ENCODE results near the gene IZUMO2.

Gene IZUMO2

GRCh38 chr19:50198431-50199258, 35.6 kb upstream of the IZUMO2 start:
- in situ Hi-C loops (cut with MboI; ENCODE audit: low sequenced_read_pairs, unreplicated experiment), result no loop called here
- no peak for TF ChIP-seq CTCF (IDR thresholded peaks at IDR 0.05; ENCODE audit: borderline replicate concordance, control extremely low read depth, extremely low read depth, insufficient read depth, missing control alignments)
- DNase-seq (ENCODE audit: low spot score), result no peak

- in situ Hi-C loops (cut with MboI; ENCODE audit: low sequenced_read_pairs, unreplicated experiment), result no loop called here
- no peak for DNase-seq (ENCODE audit: low spot score)
- TF ChIP-seq CTCF (IDR thresholded peaks at IDR 0.05; ENCODE audit: borderline replicate concordance, control extremely low read depth, extremely low read depth, insufficient read depth, missing control alignments), result no peak
Measured at GRCh38 chr19:50197348-50197747, 34.3 kb upstream of the IZUMO2 start.

DNA sequence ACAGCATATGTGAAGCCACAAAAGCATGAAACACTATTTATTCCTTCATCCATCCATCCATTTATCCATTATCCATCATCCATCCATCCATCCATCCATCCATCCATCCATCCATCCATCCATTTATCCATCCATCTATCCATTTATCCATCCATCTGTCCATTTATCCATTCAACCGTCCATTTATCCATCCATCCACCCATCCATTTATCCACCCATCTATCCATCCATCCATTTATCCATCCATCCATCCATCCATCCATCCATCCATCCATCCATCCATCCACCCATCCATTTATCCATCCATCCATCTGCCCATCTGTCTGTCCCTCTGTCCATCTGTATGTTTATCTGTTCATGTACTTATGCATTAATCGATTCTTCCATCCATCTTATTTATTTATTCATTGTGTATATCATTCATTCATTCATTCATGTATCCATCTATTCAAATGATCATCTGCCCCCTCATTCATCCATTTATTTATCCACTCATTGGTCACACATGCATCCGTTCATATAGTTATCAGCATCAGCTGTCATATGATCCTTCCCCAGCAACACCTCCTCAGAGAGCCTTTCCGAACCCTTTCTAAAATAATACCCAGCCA, 33.3 kb upstream of the IZUMO2 start:
- in situ Hi-C loops (cut with MboI; ENCODE audit: low sequenced_read_pairs, unreplicated experiment), result no loop called here
- no peak for DNase-seq (ENCODE audit: low spot score)
- no peak for TF ChIP-seq CTCF (IDR thresholded peaks at IDR 0.05; ENCODE audit: borderline replicate concordance, control extremely low read depth, extremely low read depth, insufficient read depth, missing control alignments)

DNA sequence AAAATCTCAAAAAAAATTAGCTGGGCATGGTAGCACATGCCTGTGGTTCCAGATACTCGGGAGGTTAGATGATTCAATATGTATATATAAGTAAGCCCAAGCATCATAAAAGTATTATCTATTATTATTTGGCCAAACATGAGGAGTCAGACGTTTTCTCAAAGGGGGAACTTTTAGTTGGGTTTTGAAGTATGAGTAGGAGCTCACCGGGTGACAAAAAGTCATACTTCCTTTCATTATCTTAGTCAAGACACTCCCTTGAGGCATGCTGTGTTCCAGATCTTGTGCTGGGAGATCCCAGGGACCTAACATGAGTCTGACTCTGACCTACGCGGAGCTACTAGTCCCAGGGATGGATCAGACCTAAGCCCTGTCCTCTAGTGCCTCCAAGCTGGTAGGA, 32.1 kb upstream of the IZUMO2 start:
- no peak for DNase-seq (ENCODE audit: low spot score)
- in situ Hi-C loops (cut with MboI; ENCODE audit: low sequenced_read_pairs, unreplicated experiment), result no loop called here
- TF ChIP-seq CTCF (IDR thresholded peaks at IDR 0.05; ENCODE audit: borderline replicate concordance, control extremely low read depth, extremely low read depth, insufficient read depth, missing control alignments), result no peak

GRCh38 chr19:50192463-50193211, 29.6 kb upstream of the IZUMO2 start:
- no peak for DNase-seq (ENCODE audit: low spot score)
- in situ Hi-C loops (cut with MboI; ENCODE audit: low sequenced_read_pairs, unreplicated experiment), result no loop called here
- no peak for TF ChIP-seq CTCF (IDR thresholded peaks at IDR 0.05; ENCODE audit: borderline replicate concordance, control extremely low read depth, extremely low read depth, insufficient read depth, missing control alignments)

- in situ Hi-C loops (cut with MboI; ENCODE audit: low sequenced_read_pairs, unreplicated experiment), result no loop called here
- no peak for DNase-seq (ENCODE audit: low spot score)
- TF ChIP-seq CTCF (IDR thresholded peaks at IDR 0.05; ENCODE audit: borderline replicate concordance, control extremely low read depth, extremely low read depth, insufficient read depth, missing control alignments), result no peak
Measured at GRCh38 chr19:50191216-50191615, 28.1 kb upstream of the IZUMO2 start.

Measured in GM13976 (cell line).